Erythroblast (primary cell): ENCODE results near the gene DAAM1.

Source experiments
- GATA1 ChIP-seq: IDR thresholded peaks from 2 replicates; pipeline ENCODE4 v1.6.1; 2011; ENCODE audit warnings: low read depth, mild to moderate bottlenecking, control low read depth, low read length, moderate library complexity
- POLR2A ChIP-seq: IDR thresholded peaks from 2 replicates; pipeline ENCODE4 v1.6.1; 2011; ENCODE audit warnings: mild to moderate bottlenecking, low read length

- TF ChIP-seq POLR2A: no peak
- TF ChIP-seq GATA1: no peak
Measured at GRCh38 chr14:59251811-59252771, 63.6 kb downstream of the DAAM1 start.
